Measurements from ENCODE around the gene EPB41L4B.

EPB41L4B gene

GRCh38 chr9:109164042-109164441 lies 156.8 kb downstream of the EPB41L4B start:
- H3K79me2 ChIP-seq (ENCODE audit: insufficient read depth, low read length): no peaks in the 10 kb centered on the region
- no peak overlapping the region for H3K4me2 ChIP-seq (ENCODE audit: low read depth, low read length, poor library complexity, severe bottlenecking)
- H3K4me1 ChIP-seq (ENCODE audit: insufficient read depth, low read length, poor library complexity, severe bottlenecking): no peaks in the 10 kb centered on the region
- no peaks in the 10 kb centered on the region for H3K9me2 ChIP-seq (replicated peaks; ENCODE audit: low read depth, low read length)
- no peak overlapping the region for H2AFZ ChIP-seq (ENCODE audit: low read length)
- H3K9me3 ChIP-seq (ENCODE audit: insufficient read depth, low read depth, low read length): no peaks in the 10 kb centered on the region
- no peak overlapping the region for H3K9ac ChIP-seq (ENCODE audit: low read depth, low read length, poor library complexity, severe bottlenecking)
- H3K4me3 ChIP-seq (ENCODE audit: low read length, poor library complexity, severe bottlenecking): no peak overlapping the region
- H3K36me3 ChIP-seq (ENCODE audit: insufficient read depth, low read length): no peaks in the 10 kb centered on the region
- no peaks in the 10 kb centered on the region for H3K27me3 ChIP-seq (ENCODE audit: insufficient read depth, low read length, poor library complexity, severe bottlenecking)
- H3F3A ChIP-seq (ENCODE audit: low read depth): no peaks in the 10 kb centered on the region
- no peak for TF ChIP-seq CTCF (conservative IDR thresholded peaks at IDR 0.05; ENCODE audit: low read length)
- no peak for TF ChIP-seq EZH2phosphoT487 (IDR thresholded peaks at IDR 0.05; ENCODE audit: borderline replicate concordance)
- no peaks in the 10 kb centered on the region for H4K20me1 ChIP-seq (ENCODE audit: insufficient read depth, low read length, poor library complexity, severe bottlenecking)

GRCh38 chr9:109163194-109163593 lies 157.7 kb downstream of the EPB41L4B start:
- no peaks in the 10 kb centered on the region for H3K27me3 ChIP-seq (ENCODE audit: insufficient read depth, low read length, poor library complexity, severe bottlenecking)
- H3K4me3 ChIP-seq (ENCODE audit: low read length, poor library complexity, severe bottlenecking): no peak overlapping the region
- no peaks in the 10 kb centered on the region for H3K36me3 ChIP-seq (ENCODE audit: insufficient read depth, low read length)
- no peak overlapping the region for H3K9ac ChIP-seq (ENCODE audit: low read depth, low read length, poor library complexity, severe bottlenecking)
- H3F3A ChIP-seq (ENCODE audit: low read depth): no peaks in the 10 kb centered on the region
- H2AFZ ChIP-seq (ENCODE audit: low read length): no peak overlapping the region
- H3K4me2 ChIP-seq (ENCODE audit: low read depth, low read length, poor library complexity, severe bottlenecking): no peak overlapping the region
- H3K9me2 ChIP-seq (replicated peaks; ENCODE audit: low read depth, low read length): no peaks in the 10 kb centered on the region
- no peaks in the 10 kb centered on the region for H3K79me2 ChIP-seq (ENCODE audit: insufficient read depth, low read length)
- H3K9me3 ChIP-seq (ENCODE audit: insufficient read depth, low read depth, low read length): no peaks in the 10 kb centered on the region
- H4K20me1 ChIP-seq (ENCODE audit: insufficient read depth, low read length, poor library complexity, severe bottlenecking): no peaks in the 10 kb centered on the region
- H3K4me1 ChIP-seq (ENCODE audit: insufficient read depth, low read length, poor library complexity, severe bottlenecking): no peaks in the 10 kb centered on the region
- TF ChIP-seq CTCF (conservative IDR thresholded peaks at IDR 0.05; ENCODE audit: low read length): no peak

GRCh38 chr9:109162677-109163076 lies 158.2 kb downstream of the EPB41L4B start:
- no peaks in the 10 kb centered on the region for H3K9me2 ChIP-seq (replicated peaks; ENCODE audit: low read depth, low read length)
- no peak overlapping the region for H2AFZ ChIP-seq (ENCODE audit: low read length)
- no peak overlapping the region for H3K4me2 ChIP-seq (ENCODE audit: low read depth, low read length, poor library complexity, severe bottlenecking)
- no peak overlapping the region for H3K4me3 ChIP-seq (ENCODE audit: low read length, poor library complexity, severe bottlenecking)
- TF ChIP-seq CTCF (conservative IDR thresholded peaks at IDR 0.05; ENCODE audit: low read length) (no peak), EZH2phosphoT487 (IDR thresholded peaks at IDR 0.05; ENCODE audit: borderline replicate concordance) (no peak)
- no peaks in the 10 kb centered on the region for H3K9me3 ChIP-seq (ENCODE audit: insufficient read depth, low read depth, low read length)
- no peaks in the 10 kb centered on the region for H3K36me3 ChIP-seq (ENCODE audit: insufficient read depth, low read length)
- H3F3A ChIP-seq (ENCODE audit: low read depth): no peaks in the 10 kb centered on the region
- H3K79me2 ChIP-seq (ENCODE audit: insufficient read depth, low read length): no peaks in the 10 kb centered on the region
- H3K27me3 ChIP-seq (ENCODE audit: insufficient read depth, low read length, poor library complexity, severe bottlenecking): no peaks in the 10 kb centered on the region
- H3K9ac ChIP-seq (ENCODE audit: low read depth, low read length, poor library complexity, severe bottlenecking): no peak overlapping the region
- no peaks in the 10 kb centered on the region for H3K4me1 ChIP-seq (ENCODE audit: insufficient read depth, low read length, poor library complexity, severe bottlenecking)
- H4K20me1 ChIP-seq (ENCODE audit: insufficient read depth, low read length, poor library complexity, severe bottlenecking): no peaks in the 10 kb centered on the region
